A549 (cell line): ENCODE results near the gene RASGEF1C.

Experiments used
- BCL3 ChIP-seq: fragments of >200 bp; sonication (Bioruptor Twin); formaldehyde crosslinking; IDR thresholded peaks from 3 replicates; pipeline ENCODE4 v1.6.1; 2016
- CTCF ChIP-seq: fragments of >200 bp; sonication (Bioruptor Twin); formaldehyde crosslinking; IDR thresholded peaks from 3 replicates; pipeline ENCODE4 v1.5.1; 2016
- EP300 ChIP-seq, 2 experiments: fragments of >200 bp; sonication (Bioruptor Twin); formaldehyde crosslinking; IDR thresholded peaks; 2 replicates in 1 of 2; 3 replicates in 1 of 2; pipeline ENCODE4 v1.6.1; 2016 to 2017
- FOSL2 ChIP-seq, 2 experiments: fragments of 450-650 bp in 1 of 2; fragments of >200 bp in 1 of 2; sonication (Bioruptor Twin) in 1 of 2; formaldehyde crosslinking; IDR thresholded peaks; 2 replicates each; pipeline versions ENCODE4 v1.5.0 to v1.6.1; 2016 to 2020; ENCODE audit warnings: mild to moderate bottlenecking in 1 of 2, moderate library complexity in 1 of 2
- GATA3 ChIP-seq: IDR thresholded peaks from 2 replicates; pipeline ENCODE4 v1.6.1; 2012; ENCODE audit warnings: borderline replicate concordance
- HOXA7 ChIP-seq: fragments of 250-450 bp; sonication (Bioruptor Pico); IDR thresholded peaks from 2 replicates; pipeline ENCODE4 v1.5.0; 2020; ENCODE audit warnings: mild to moderate bottlenecking, moderate library complexity
- JUN ChIP-seq, 2 experiments: fragments of >200 bp; sonication (Bioruptor Twin); formaldehyde crosslinking; IDR thresholded peaks; 2 replicates in 1 of 2; 3 replicates in 1 of 2; pipeline ENCODE4 v1.6.1; 2016 to 2017
- KDM1A ChIP-seq: fragments of 200-600 bp; sonication (generic); IDR thresholded peaks from 2 replicates; pipeline ENCODE4 v1.6.1; 2016; ENCODE audit warnings: low read depth, mild to moderate bottlenecking
- MAFK ChIP-seq: fragments of 450-650 bp; IDR thresholded peaks from 2 replicates; pipeline ENCODE4 v1.6.1; 2014; ENCODE audit not compliant: partially characterized antibody
- PHF8 ChIP-seq: fragments of 200-600 bp; sonication (generic); IDR thresholded peaks from 2 replicates; pipeline ENCODE4 v1.6.1; 2016; ENCODE audit warnings: low read depth, mild to moderate bottlenecking, antibody characterized with exemption, moderate library complexity, borderline replicate concordance
- POLR2A ChIP-seq: IDR thresholded peaks from 2 replicates; pipeline ENCODE4 v1.6.1; 2012; ENCODE audit warnings: mild to moderate bottlenecking, low read length
- SMC3 ChIP-seq: fragments of >200 bp; sonication (Bioruptor Twin); formaldehyde crosslinking; IDR thresholded peaks from 3 replicates; pipeline ENCODE4 v1.6.1; 2018; ENCODE audit warnings: inconsistent platforms

GRCh38 chr5:180141068-180141660 is 67.8 kb downstream of the RASGEF1C start:
- TF ChIP-seq HOXA7 (CRISPR knock-in tag) (no peak), MAFK (no peak), BCL3 (no peak), EP300 (IDR thresholded peaks at IDR 0.05) (no peak), CTCF (no peak), SMC3 (no peak), FOSL2 (IDR thresholded peaks at IDR 0.05) (no peak), FOSL2 (CRISPR knock-in tag; IDR thresholded peaks at IDR 0.05) (no peak), JUN (IDR thresholded peaks at IDR 0.05) (no peak), POLR2A (no peak), PHF8 (no peak), KDM1A (no peak), GATA3 (no peak)
